ENCODE results near the gene STMP1.

STMP1 gene

DNA sequence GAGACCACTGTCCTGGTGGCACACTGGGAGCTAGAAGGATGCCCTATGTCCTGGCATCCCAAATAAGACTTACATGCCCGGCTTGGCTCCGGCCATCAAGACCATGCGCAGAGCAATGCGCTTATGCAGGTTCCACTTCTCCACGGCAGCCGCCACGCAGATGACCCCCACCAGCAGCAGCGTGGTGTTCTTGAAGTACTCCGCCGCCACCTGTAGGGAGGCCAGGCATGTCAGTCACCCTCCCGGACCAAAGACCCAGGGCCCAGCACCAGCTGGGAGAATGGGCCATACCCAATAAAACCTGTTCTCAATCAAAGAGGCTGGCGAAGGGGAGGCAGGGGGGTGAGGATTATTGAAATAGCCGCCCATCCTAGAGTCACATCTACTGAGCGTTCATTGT lies 45.7 kb downstream of the STMP1 start:
- H3K27ac ChIP-seq = no peak overlapping the region
- DNase-seq = no peak
- intact Hi-C loops (cut with DNase I; ENCODE audit: low total_unique reads) = no loop called here
- no peak overlapping the region for H3K4me3 ChIP-seq
- no peaks in the 10 kb centered on the region for H3K9me3 ChIP-seq
- peaks cover 0 to 10% (median 2%) of the 10 kb centered on the region in 4 donors for H3K4me1 ChIP-seq
- TF ChIP-seq, protein P1, sequence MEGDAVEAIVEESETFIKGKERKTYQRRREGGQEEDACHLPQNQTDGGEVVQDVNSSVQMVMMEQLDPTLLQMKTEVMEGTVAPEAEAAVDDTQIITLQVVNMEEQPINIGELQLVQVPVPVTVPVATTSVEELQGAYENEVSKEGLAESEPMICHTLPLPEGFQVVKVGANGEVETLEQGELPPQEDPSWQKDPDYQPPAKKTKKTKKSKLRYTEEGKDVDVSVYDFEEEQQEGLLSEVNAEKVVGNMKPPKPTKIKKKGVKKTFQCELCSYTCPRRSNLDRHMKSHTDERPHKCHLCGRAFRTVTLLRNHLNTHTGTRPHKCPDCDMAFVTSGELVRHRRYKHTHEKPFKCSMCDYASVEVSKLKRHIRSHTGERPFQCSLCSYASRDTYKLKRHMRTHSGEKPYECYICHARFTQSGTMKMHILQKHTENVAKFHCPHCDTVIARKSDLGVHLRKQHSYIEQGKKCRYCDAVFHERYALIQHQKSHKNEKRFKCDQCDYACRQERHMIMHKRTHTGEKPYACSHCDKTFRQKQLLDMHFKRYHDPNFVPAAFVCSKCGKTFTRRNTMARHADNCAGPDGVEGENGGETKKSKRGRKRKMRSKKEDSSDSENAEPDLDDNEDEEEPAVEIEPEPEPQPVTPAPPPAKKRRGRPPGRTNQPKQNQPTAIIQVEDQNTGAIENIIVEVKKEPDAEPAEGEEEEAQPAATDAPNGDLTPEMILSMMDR (IDR thresholded peaks at IDR 0.05) = no peak
- peaks cover 0 to 5% (median 0%) of the 10 kb centered on the region in 3 donors for H3K36me3 ChIP-seq
- H3K27me3 ChIP-seq = no peaks in the 10 kb centered on the region

DNA sequence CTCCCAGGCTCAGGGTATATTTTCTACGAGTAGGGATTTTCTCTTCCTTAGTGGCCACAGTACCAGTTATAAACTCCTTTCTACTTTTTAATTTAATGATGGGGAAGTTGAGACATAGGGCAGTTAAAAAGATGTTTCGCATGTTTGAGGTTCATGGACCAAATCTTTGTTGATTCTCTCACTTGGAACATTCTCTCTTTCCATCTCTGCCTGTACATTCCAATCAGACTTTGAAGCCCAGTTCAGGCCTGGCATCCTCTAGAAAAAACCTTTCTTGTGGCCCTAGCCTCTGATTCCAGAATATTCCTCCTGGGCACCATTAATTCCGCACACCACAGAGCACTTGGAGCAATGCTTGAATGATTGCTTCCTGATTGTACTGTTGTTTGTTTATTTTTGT lies 47.2 kb downstream of the STMP1 start:
- TF ChIP-seq, protein P1 (IDR thresholded peaks at IDR 0.05) = no peak
- no peak overlapping the region for H3K27ac ChIP-seq
- intact Hi-C loops (cut with DNase I; ENCODE audit: low total_unique reads) = no loop called here

DNA sequence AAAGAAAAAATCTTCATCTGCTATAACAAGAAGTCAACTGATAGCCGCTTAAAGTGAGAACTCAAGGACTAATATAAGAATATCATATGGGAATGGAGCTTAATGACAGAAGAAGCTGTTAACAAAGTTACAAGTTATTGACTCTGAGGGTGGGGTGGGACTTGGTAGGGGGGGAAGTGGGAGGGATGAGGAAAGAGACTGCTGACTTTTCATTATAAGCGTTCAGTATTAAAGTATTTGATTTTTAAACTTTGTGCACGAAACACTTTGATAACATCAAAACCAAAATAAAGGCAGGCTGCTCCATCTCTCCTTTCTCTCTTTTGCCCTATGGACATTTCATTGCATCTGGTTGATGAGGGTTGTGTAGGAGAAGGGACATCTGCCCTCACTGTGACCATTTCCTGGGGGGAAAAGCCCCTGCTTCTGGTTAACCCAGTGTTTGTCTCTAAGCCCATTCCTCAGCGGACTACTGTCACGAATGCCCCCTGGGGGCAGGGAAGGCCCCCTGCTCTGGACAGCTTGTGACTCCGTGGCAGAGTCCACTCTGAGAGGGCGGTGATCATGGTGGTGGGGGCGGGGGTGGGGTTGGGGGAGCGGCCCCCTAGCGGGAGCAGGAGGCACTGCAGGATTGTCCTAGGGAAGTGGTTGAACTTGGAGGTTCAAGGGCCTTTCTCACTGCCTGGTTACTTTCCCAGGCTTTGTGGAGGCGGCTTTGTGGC lies 48.3 kb downstream of the STMP1 start:
- H3K4me1 ChIP-seq = peaks cover 0 to 19% (median 12%) of the 10 kb centered on the region in 4 donors

More for the DNA sequence above, 47.2 kb downstream of the STMP1 start:
- Histone ChIP-seq H3K36me3 (peaks cover 0 to 5% (median 0%) of the 10 kb centered on the region in 3 donors), H3K9me3 (no peaks in the 10 kb centered on the region), H3K4me3 (no peak overlapping the region), H3K27me3 (no peaks in the 10 kb centered on the region), H3K4me1 (peaks cover 0 to 16% (median 10%) of the 10 kb centered on the region in 4 donors)
- DNase-seq = no peak

DNA sequence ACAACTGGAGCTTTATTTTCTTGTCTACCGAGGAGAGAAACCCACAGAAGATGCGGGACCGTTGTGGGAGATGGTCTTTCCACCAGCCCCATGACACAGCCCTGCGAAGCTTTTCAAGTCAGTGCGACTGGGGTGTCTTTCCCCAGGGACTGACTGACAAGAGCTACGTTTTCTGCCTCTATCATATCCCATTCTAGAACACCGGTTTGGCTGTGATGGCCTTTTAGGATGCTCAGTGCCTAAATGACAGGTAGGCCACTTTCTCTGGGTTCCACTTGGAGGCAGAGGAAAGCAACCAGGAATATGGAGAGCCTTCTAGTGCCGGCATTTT lies 48.8 kb downstream of the STMP1 start:
- intact Hi-C loops (cut with DNase I; ENCODE audit: low total_unique reads) = loop anchor here (10.0 kb wide), 1 partner anchor 84 kb away; no protein-coding TSS in a partner anchor
- Histone ChIP-seq H3K4me1 (peaks cover 0 to 19% (median 12%) of the 10 kb centered on the region in 4 donors), H3K27me3 (no peaks in the 10 kb centered on the region), H3K27ac (no peak overlapping the region), H3K9me3 (no peaks in the 10 kb centered on the region), H3K4me3 (no peak overlapping the region), H3K36me3 (peaks cover 0 to 2% (median 0%) of the 10 kb centered on the region in 3 donors)
- TF ChIP-seq, protein P1 (IDR thresholded peaks at IDR 0.05) = no peak
- DNase-seq = no peak

More for the DNA sequence above, 48.3 kb downstream of the STMP1 start:
- intact Hi-C loops (cut with DNase I; ENCODE audit: low total_unique reads) = loop anchor here (10.0 kb wide), 1 partner anchor 84 kb away; no protein-coding TSS in a partner anchor
- Histone ChIP-seq H3K9me3 (no peaks in the 10 kb centered on the region), H3K36me3 (peaks cover 0 to 5% (median 0%) of the 10 kb centered on the region in 3 donors), H3K27ac (peak overlapping the region in 1 of 2 donors; percentile 20), H3K4me3 (peak overlapping the region in 1 of 2 donors; percentile 13), H3K27me3 (no peaks in the 10 kb centered on the region)
- no peak for DNase-seq
- TF ChIP-seq, protein P1 (IDR thresholded peaks at IDR 0.05) = peak in 1 of 2 experiments; percentile 43

DNA sequence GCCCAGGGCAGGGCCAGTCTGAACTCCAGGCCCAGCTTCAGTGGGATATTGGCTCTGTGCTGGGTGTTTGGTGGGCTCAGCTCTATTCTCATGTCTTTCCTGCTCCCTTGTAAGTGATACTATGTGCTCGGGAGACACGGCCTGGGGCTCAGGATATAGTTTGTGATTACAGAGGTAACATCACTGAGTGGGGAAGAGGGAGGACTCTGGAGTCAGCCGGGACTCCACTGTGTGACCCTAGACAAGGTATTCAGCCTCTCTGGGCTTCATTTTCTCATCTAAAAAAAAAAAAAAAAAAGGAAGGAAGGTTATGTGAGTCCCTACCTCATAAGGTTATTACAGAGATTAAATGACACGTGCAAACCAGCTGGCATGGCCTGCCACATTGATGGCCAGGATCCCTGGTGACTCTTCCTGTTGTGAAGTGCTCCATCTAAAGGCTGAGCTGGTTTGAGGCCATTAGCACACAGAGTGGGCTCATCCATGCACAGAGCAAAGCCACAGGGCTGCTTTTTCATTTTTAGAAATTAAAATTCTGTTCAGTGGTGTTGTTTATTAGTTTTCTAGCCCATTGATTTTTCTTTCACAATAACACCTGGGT lies 50.0 kb downstream of the STMP1 start:
- Histone ChIP-seq H3K27me3 (no peaks in the 10 kb centered on the region), H3K36me3 (no peaks in the 10 kb centered on the region), H3K4me1 (peaks cover 0 to 26% (median 19%) of the 10 kb centered on the region in 4 donors), H3K9me3 (no peaks in the 10 kb centered on the region), H3K27ac (no peak overlapping the region), H3K4me3 (no peak overlapping the region)
- TF ChIP-seq, protein P1 (IDR thresholded peaks at IDR 0.05) = no peak
- no peak for DNase-seq
- intact Hi-C loops (cut with DNase I; ENCODE audit: low total_unique reads) = loop anchor here (10.0 kb wide), 1 partner anchor 83 kb away; no protein-coding TSS in a partner anchor

Data from tibial artery (tissue), 4 donors.